ENCODE measurements around the gene CCDC126.
"Not testable (repeated sequence)": the region's sequence is repeated elsewhere in the genome, so short reads cannot be mapped to it uniquely, and the experiment has no call there.

Gene CCDC126, protein sequence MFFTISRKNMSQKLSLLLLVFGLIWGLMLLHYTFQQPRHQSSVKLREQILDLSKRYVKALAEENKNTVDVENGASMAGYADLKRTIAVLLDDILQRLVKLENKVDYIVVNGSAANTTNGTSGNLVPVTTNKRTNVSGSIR

DNA sequence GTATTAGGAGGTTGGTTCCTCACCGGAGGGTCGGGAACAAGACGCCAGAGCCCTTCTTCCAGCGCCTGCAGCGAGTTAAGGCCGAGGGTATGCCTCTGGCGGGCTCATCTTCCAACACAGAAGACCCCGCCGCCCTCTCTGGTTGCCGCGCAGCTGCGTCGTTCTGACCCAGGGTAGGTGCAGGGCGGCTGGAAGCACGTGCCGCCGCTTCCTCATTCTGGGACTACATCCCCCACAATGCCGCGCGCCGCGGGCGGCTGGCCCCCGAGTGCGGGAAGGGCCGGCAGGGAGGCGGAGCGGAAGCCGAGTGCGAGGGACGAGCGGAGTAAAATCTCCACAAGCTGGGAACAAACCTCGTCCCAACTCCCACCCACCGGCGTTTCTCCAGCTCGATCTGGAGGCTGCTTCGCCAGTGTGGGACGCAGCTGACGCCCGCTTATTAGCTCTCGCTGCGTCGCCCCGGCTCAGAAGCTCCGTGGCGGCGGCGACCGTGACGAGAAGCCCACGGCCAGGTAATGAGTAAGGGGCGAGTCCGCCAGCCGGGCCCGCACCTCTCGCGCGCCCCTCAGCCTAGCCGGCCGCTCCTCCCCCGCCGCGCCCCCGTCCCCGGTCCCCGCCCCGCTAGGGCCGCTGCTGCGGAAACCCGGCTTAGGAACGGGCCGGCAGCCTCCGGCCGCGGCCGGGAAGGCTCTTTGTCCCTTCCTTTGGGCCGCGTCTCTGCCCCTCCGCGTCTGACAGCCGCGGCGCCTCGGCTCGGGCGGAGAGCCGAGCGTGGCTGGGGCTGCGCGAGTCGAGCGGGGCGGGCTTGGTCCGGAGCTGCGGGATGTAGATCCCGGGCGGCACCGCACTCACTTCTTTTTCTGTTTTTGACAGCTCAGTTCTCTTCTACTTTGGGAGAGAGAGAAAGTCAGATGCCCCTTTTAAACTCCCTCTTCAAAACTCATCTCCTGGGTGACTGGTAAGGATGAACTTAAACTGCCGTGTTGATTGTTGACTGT lies at the start of gene CCDC126:
Gene CCDC126 (plus strand): TSS at position 289 of the 998 bp plus-strand sequence. CDS start 13,934 bp downstream, outside the sequence.
- DNase-seq (ENCODE audit: low read depth in 2 of 2) = peak; percentile 65 to 67

DNA sequence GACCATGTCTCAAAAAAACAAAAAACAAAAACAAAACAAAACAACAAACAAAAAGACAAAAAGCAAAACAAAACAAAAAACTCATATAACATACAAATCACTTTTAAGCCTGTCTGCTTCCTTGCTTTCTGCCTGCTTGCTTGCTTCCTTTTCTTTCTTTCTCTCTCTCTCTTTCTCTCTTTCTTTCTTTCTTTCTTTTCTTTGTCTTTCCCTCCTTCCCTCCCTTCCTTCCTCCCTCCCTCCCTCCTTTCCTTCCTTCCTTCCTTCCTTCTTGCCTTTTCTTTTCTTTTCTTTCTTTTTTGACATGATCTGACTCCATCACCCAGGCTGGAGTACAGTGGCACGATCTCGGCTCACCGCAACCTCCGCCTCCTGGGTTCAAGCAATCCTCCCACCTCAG lies 49.5 kb upstream of the CCDC126 start:
- DNase-seq (ENCODE audit: low read depth in 2 of 2) = no peak

DNA sequence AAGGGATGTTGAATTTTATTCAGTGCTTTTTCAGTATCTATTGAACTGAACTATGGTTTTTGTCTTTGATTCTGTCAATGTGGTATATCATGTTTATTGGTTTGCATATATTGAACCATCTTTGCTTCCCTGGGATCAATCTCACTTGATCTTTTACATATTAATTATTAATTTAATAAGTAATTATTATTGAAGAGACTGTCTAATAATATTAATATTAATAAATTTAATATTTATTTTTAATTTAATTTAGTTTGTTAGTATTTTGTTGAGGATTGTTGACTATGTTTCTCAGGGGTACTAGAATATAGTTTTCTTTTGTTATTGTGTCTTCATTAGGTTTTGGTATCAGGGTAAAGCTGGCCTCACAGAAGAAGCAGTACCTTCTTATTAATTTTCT lies 38.9 kb upstream of the CCDC126 start:
- DNase-seq (ENCODE audit: low read depth in 2 of 2) = no peak

DNA sequence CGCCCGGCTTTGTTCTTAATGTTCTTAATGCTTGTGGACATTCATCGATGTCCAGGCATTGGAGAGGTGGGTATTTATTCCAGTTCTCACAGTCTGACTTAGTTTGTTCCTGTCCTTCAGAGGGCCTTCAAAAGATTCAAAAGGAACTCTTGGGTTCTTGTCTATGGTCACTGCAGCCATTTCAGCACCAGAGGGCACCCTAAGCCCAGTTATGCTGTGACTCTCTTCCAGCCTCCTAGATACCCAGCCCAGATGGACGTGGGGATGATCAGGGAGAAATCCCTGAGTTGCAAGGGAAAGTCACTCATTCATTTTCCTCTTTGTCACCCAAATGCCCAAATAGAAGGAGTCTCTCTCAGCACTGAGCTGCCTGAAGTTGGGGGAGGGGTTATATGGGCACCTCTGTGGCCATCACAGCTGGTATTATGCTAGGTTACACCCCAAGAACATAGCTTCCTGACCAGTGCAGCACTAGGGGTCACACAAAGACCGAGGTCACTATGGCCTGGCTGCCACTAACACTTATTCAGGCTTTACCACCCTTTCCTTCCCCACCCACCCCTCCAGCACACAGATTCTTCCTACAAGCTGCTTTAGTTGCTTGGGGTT lies 26.5 kb upstream of the CCDC126 start:
- peak; percentile 27 to 48 for DNase-seq (ENCODE audit: low read depth in 2 of 2)

DNA sequence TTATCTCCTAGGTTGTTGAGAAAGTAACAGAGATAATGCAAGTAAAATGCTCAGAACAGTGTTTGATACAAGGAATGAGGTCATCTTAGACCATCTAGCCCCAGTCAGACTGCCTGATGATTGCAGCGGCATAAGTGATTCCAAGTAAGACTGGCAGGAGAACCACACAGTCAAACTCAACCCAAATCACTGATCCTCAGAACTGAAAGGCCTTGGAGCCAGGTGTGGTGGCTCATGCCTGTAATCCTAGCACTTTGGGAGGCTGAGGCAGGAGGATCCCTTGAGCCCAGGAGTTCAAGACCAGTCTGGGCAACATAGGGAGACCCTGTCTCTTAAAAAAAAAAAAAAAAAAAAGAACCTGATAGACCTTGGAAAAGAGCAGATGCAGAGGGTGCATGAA lies 15.2 kb upstream of the CCDC126 start:
- not testable (repeated sequence) for DNase-seq (ENCODE audit: low read depth in 2 of 2)

DNA sequence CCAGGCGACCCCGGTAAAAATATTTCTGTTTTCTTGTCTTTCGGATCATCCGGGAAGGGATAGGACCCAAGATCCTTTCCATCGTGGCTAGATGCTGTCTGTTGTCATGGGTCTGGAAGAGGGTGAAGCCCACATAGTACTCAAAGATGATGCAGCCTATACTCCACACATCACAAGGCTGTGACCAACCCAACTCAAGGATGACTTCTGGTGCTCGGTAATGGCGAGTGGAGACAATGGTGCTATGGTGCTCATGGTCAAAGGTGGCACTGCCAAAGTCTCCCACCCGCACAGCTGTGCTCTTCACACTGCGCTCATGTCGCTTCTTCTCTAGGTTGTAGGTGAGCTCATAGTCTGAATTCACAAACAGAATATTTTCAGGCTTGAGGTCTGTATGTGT lies 11.9 kb upstream of the CCDC126 start:
- DNase-seq (ENCODE audit: low read depth in 2 of 2) = not testable (repeated sequence)

DNA sequence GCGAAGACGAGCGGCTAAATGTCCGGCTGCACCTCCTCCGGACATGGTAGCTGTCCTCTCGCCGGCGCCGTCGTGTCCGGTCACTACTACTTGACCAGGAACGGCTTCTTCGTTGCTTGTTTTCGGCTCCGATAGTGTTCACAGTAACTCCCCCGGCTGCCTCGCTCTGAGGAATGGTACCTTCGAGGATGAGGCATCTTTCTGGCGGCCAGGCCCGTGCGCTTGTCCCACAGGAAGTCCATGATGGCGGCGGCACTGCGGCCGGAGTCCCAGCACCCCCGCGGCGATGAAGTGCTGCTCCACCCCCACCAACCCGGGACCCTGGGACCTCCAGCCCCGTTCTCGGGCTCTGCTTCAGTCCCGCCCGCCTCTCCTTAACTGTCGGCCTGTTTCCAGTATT lies 11.0 kb upstream of the CCDC126 start:
- no peak for DNase-seq (ENCODE audit: low read depth in 2 of 2)

DNA sequence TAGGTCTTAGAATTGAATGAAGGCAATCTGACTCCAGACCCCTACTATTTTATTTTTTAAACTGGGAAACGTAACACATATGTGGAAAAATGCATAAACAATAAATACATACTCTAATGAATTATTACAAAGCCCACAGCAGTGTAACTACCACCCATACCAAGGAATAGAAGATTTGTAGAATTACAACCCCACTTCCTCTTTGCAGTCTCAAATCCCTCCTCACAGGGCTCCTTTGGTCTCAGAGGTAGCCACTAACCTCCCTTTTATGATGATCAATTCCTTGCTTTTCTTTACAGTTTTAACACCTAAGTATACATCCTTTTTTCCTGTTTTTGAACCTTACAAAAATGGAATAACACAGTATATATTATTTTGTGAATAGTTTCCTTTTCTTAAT lies 6.7 kb upstream of the CCDC126 start:
- DNase-seq (ENCODE audit: low read depth in 2 of 2) = no peak

DNA sequence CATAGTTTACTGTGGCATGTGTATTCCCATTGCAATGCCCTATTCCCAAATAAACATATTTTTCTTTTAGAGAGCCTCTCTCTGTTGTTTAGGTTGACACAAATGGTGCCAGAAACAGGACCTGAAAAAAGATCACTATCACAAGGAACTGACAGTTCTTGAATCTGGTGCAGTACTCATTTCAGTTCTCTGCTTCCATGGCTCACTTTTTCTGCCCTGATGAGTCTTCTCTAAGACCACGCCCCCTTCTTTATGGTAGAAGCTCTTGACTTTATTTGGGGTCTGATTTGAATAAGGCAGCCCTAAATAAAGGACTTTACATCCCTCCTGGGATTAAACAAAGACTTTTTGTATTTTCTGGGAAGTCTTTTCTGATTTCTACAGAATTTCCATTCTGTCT lies 3.5 kb upstream of the CCDC126 start:
- no peak for DNase-seq (ENCODE audit: low read depth in 2 of 2)

DNA sequence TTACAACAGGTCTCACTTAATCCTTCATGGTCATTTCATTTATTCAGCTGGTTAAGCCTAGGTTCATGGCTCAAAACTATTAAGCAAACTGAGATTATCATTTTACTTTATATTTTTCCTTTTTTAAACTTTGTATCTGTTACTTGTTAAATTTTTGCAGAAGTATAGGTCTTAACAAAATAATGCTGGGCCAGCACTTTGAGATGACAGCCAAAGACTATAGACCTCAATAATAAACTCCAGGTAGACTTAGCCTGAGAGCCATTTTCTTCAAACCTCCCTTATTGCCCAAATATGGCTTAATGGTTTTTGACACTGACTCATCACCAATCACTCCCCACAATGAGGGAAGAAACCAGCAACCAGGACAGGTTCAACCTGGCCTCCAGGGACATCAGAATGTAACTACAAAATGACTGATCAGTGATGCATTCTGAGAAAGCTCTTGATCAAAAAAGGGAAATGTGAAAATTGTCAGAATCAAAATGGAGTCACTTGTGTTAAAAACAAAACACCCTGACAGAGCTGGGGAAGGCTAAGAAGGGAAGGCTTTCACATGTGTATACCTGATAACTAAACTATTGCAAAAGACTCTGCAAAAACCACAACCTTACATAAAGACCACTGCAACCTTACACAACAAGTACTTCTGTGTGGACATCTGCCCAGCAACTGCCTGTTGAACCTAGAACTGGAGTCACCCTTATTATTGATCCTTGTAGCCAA lies 2.1 kb upstream of the CCDC126 start:
- DNase-seq (ENCODE audit: low read depth in 2 of 2) = no peak

DNA sequence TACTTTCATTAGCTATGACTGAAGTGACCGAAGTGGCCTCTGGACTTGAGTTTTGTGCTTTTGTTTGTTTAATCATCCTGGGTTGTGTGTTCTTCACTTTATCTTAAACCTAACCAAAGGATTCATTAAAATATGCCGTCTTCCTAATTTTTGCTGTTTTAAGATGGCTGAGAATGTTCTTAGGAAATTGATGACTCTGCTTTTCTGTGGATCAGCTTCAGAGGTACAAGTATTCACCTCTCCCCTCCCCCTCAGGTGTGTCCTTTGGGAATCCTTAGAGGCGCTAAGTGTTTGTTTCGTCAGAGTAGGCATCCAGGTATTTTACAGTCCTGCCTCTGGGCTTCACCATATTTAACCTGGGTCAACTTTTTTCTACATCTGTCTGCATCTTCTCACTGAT lies 1.1 kb downstream of the CCDC126 start:
- DNase-seq (ENCODE audit: low read depth in 2 of 2) = no peak

DNA sequence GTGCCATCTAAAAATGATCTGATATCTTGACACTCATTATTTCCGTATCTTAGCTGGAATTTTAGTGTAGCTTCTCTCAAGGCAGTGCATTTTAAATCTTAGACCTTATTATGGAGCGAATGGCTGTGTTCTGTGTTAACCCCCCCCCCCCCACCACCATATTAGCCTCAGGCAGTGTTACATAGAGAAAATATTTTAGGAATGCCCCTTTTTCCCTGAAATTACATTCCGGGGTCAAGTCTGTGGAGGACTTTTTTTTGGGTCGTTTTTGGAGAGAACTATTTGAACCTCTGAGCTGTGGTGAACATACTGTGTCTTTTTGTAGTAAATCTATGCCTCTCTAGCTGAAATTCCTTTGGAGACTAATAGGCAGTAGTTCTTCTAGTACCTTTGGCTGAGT lies 3.1 kb downstream of the CCDC126 start:
- DNase-seq (ENCODE audit: low read depth in 2 of 2) = no peak

DNA sequence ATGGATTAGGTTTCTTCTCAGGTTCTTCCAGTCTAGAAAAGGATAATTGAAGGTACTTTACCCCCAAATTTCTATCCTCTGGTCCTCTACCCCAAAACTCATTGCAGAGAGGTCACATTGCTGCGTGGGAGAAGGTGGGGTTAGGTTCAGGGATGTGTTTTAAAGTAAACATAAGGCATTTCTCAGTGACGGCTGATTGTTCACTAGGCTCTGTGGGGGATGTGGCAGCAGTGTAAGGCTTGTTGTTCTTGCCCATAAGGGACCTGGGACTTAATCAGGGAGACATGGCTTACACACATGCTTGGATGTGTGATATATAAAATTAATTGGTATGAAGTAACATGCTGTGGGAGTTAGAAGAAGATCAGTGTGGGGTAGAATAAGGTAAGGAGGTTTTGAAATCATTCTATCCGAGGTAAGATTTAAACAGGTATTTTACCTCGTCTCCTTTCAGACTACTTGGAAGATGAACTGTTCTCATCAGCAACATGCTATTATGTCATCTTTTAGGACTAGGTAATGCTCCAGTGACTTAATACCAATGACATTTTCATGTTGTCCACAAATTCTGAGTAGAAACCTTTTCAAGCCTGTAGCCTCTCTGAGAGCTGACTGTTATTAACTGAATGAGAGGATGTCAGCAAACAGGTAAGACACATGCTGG lies 6.6 kb downstream of the CCDC126 start:
- no peak for DNase-seq (ENCODE audit: low read depth in 2 of 2)

DNA sequence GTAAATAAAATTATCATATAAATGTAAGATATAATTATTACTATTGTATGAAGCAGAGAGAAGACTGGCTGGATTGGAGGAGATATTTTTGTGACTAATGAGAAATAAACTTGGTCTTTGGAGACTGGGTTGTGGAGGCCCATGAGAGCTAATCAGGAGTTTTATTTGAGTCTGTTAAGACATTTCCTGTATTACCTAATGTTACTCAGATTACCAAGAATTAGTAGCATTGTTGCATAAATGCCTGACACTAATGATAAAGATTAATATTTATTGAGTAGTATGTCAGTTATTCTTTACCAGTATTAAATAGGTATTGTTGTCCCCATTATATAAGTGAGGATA lies 7.1 kb downstream of the CCDC126 start:
- no peak for DNase-seq (ENCODE audit: low read depth in 2 of 2)

DNA sequence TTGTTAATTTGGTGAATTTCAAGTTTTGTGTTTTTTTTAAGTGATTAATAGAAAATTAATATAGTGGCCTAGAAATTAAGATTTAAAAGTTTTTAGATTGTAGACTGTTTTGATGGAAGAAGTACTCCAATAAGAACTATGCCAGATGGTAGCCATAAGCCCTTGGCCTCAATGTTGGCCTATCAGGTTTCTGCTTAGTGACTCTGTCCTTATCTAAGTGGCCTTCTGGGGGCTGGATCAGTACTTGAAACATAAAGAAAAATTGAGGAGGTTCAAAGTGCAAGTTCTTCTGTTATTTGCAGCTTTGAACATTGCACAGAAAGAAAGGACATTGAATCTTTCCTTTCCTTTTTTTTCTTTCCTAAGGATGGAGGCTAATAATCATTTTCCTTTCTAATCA lies 9.9 kb downstream of the CCDC126 start:
- no peak for DNase-seq (ENCODE audit: low read depth in 2 of 2)

DNA sequence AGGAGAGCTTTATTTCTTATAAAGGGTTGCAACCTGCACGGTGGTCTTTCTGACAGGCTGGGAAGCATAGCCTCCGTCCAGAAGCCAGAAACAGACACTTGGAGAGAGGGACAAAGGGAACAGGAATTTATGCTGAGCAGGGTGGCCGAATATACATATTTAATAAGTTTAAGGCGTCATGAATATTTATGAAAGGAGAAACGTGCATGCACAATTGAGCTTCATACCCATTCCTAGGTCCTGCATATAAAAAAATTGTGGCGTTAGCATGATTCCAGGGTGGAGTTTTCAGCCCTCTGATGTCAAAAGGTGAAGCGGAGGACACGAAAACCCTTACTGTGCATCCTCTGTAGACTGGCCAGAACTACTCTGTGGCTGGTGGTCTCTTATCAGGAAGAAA lies 10.7 kb downstream of the CCDC126 start:
- DNase-seq (ENCODE audit: low read depth in 2 of 2) = no peak

DNA sequence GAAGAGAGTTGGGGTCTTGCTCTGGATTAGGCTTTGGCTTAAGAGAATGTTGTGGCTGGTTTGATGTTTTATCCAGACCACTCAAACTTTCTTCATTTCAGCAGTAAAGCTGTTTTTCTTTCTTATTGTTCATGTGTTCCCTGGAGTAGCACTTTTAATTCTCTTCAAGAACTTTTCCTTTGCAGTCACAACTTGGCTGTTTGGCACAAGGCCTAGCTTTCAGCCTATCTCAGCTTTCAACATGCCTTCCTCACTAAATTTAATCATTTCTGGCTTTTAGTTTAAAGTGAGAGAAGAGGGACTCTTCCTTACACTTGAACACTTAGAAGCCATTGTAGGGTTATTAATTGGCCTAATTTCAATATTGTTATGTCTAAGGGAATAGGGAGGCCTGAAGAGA lies 18.1 kb downstream of the CCDC126 start:
- no peak for DNase-seq (ENCODE audit: low read depth in 2 of 2)

DNA sequence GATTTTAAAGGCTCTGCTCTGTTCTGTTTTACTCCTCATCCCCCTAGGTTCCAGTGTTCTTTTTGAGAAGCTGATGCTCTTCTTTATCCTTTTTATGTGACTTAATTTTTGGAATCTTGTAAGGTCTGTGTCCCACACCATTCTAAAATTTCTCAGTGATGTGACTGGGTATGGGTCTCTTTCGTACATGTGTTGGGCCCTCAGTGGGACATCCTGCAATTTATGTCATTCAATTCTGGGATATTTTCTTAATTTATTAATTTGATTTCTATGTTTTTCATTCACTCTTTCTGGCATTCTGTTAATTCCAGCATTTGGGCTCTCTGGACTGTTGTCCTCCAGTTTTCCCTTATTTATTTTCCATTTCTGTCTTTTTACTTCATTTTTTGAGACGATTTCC lies 19.4 kb downstream of the CCDC126 start:
- no peak for DNase-seq (ENCODE audit: low read depth in 2 of 2)

DNA sequence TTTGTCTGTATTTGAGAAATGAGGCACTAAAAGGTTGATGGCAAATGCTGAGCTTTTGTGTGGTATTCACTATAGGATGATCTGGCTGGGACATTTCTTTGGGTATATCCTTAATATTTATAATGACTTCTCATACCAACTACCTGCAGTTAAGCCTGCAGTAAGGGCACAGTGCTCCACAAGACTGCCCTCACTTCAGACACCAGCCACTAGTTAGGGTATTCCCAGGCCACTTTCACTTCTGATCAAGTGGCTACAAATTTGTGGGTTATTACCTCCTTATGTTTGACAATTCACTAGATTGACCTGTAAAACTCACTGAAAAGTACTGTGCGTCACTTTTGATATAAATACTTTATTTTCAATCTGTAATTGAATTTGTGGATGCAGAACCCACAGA lies 20.3 kb downstream of the CCDC126 start:
- no peak for DNase-seq (ENCODE audit: low read depth in 2 of 2)

DNA sequence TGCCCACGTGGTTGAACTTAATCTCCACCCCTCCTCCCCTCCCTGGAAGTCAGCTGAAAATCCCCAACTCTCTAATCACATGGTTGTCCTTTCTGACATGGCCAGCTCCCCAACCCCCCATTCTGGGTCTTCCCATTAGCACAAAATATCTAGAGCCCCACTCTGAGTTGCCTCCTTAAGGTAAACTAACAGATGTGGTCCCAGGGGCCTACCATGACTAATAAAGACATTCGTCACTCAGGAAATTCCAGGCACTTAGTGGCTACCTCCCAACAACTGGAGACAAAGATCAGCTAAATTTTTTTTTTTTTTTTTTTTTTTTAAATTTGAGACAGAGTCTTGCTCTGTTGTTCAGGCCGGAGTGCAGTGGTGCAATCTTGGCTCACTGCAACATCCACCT lies 21.1 kb downstream of the CCDC126 start:
- no peak for DNase-seq (ENCODE audit: low read depth in 2 of 2)

DNA sequence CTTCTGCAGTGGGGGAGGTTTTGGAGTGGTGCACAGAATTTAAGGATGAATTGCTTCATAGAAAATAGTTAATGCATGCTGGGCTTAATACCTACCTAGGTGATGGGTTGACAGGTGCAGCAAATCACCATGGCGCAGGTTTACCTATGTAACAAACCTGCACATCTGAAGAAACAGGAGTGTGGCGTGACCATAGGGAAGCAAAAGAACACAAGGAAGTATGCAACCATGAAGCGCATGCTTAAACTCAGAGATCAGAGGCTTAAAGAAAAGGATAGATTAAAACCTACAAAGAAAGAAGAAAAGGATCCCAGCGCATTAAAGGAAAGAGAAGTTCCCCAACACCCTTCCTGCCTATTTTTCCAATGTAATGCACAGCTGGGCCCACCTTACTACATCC lies 22.0 kb downstream of the CCDC126 start:
- DNase-seq (ENCODE audit: low read depth in 2 of 2) = no peak

DNA sequence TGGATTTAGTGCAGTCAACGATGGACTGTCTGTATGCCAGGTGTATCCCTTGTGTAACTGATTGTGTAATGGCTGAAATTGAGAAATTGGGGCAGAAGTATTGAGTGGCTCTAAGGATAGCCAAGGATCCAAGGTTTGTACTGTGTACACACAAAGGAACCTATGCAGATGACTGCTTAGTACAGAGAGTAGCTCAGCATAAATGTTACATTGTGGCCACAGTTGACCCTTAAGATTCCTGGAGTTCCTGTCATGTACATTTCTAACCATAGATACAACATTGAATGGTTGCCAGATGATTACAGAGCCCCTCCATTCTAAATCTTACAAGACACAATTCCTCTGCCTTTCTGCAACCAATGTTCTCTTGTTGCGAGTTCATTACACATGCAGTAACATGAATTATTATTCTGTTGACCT lies 25.3 kb downstream of the CCDC126 start:
- no peak for DNase-seq (ENCODE audit: low read depth in 2 of 2)
